Parietal lobe (tissue), 1 donor: ENCODE measurements around the gene HSDL2. TPM values are rescaled to one million over a fixed set of nuclear protein-coding genes. Genes with fewer than 3 reads are reported as not detected.

Experiments used
- total RNA-seq: library from RNA; depleted of rRNA; stranded (reverse); fragments of >200 nt; gene quantifications from one replicate; pipeline ENCODE4 v1.2.3, GENCODE V29; 2014

HSDL2 gene
- 11.6 TPM for total RNA-seq

DNA sequence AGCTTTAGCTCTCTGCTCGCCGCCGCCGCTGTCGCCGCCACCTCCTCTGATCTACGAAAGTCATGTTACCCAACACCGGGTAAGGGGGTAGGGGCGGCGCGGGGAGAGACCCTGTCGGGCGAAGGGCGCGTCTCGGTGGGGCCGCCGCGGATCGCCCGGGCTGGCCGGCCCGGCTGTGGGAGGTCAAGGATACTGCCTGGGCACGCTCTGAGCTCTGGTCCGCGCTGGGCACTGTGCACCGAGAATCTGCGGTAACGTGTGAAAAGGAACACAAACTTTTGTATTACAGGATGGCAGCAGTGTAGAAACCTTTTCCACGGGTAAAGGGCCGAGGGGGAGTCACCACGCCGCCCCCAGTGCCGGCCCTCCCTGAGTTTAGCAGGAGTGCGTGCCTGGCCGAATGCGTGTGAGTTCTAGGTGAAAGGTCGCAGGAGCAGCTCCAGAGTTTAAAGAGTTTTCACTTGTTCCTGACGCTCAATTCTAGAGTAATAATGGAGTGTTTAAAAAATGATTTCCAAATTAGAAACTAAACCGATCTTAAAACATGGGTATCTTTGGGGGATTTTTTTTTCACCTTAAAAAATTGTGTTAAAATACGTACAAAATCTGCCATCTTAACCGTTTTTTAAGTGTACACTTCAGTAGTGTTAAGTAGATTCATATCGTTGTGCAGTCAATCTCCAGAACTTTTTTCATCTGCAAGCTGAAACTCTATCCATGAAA is at the start of gene HSDL2:
HSDL2 (plus strand) TSS at position 7 of the 723 bp plus-strand sequence; CDS start at position 63, 56 bp downstream.

DNA sequence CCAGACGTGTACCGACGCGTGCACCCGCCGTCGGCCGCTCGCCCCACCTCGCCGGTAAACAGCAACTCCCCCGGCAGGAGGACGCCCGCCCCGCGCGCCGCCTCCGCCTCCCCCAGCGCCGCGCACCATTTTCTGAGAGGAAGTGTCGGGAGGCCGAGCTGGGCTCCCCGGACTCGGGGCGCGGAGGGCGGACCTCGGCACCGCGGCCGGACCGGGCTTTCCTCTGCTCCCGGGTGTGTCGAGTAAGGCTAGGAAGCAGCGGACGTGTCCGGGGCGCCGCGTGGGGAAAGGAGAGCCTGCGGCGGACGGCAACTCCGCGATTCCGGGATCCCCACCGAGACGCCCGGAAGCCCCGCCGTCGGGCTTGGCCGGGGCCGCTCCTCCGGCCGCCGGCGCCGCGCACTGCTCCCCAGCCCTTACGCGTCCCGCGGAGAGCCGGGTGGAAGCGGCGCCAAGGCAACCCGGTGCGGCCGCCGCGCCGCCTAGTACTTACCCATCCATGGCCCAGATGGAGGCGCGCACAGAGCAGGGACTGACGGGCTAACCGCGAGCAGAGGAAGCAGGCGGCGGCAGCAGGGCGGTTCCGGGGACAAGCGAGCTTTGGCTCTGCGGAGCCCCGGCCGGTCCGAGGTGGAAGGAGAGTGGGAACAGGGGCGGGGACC is 46.8 kb upstream of the HSDL2 start, which contains the start of gene PTBP3:
PTBP3 (minus strand) TSS at position 643 of the 662 bp plus-strand sequence. CDS start 35,754 bp downstream, outside the sequence.

DNA sequence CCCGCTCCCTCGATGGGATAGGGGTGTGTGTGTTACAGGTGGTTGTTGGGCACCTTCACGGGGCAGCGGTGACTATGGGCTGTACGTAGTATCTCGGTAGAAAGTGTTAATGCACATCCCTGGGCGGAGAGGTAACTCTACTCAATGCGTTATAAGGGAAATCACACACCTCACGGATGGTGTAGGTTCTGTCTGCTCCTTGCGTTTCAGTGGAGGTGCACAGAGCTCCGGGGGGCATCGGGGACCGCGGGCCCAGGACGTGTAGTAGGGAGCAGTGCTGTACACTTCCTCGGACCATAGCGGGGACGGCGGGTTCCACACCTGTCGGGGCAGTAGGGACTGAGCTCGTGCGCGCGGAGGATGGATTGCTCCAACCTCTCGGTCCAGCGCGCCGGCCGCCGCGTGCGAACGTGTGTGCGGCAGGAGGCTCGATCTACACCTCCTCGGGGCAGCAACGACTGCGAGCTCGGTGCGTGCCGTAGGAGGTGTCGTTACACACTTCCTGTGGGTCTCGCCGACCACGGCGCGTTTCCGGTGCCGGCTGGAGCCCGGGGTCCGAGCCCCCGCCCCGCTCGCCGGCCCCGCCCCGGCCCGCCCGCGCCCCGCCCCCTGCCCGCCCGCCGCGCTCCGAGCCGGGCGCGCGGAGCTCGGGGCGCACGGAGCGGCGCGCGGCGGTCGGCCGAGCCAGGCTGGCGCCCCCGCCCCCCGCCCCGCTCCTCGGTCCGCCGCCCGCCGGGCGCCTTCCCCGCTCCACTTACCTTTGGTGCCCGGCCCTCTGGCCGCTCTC is 106.5 kb downstream of the HSDL2 start, which contains the start of gene KIAA1958:
KIAA1958 (plus strand) TSS at position 607 of the 787 bp plus-strand sequence. CDS start 87,254 bp downstream, outside the sequence.

Other genes with a start within 250 kb of the HSDL2 start
- 77.0 TPM for gene SUSD1, start 204.8 kb upstream of the HSDL2 start, total RNA-seq
- 51.3 TPM for gene PTBP3, start 46.5 kb upstream of the HSDL2 start, total RNA-seq
- gene KIAA1958, start 106.7 kb downstream of the HSDL2 start, total RNA-seq, result 31.6 TPM